AG09309 (cell line): Measurements from ENCODE around the gene ZNF423.

Experiments used
- DNase-seq: peaks from one replicate; pipeline ENCODE4 v3.0.0-alpha.2; 2010; ENCODE audit warnings: low read depth
- H3K4me3 ChIP-seq: 2 replicates; pipeline ENCODE4 v1.5.1; 2011; ENCODE audit warnings: mild to moderate bottlenecking, low read depth, low read length, moderate library complexity; ENCODE audit not compliant: control insufficient read depth
- CTCF ChIP-seq: IDR thresholded peaks from 2 replicates; pipeline ENCODE4 v1.5.1; 2011; ENCODE audit warnings: mild to moderate bottlenecking, low read depth, low read length, inconsistent platforms; ENCODE audit not compliant: insufficient read depth, control insufficient read depth; ENCODE audit errors: missing control alignments

Gene ZNF423

GRCh38 chr16:49657736-49658465 lies 198.0 kb downstream of the ZNF423 start:
- DNase-seq, result no peak
- H3K4me3 ChIP-seq, result no peak overlapping the region
- TF ChIP-seq CTCF, result no peak

GRCh38 chr16:49654425-49654824 lies 201.5 kb downstream of the ZNF423 start:
- no peak for TF ChIP-seq CTCF
- DNase-seq, result no peak
- H3K4me3 ChIP-seq, result no peak overlapping the region

DNA sequence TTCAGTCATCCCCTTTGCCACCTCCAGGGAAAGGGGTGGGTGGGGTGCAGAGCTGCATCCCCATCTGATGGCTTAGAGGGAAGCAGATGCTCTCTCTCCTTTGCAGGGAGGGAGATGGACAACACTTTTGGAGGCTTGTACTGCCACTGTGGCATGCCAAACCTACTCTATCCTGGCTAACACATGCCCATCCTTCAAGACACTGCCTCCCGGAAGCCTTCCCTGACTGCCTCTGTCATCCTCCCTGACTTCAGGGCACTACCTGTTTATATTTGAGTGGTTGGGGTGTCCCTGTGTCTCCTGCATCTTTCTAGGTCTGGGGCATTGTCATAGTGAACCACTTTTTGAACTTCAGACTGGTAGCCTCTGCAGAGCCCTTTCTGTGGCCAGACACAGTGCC lies 202.3 kb downstream of the ZNF423 start:
- no peak for TF ChIP-seq CTCF
- no peak overlapping the region for H3K4me3 ChIP-seq
- no peak for DNase-seq

- no peak for TF ChIP-seq CTCF
- H3K4me3 ChIP-seq, result peak overlapping the region; percentile 12
- DNase-seq, result no peak
Measured at GRCh38 chr16:49653173-49653570, 202.7 kb downstream of the ZNF423 start.

DNA sequence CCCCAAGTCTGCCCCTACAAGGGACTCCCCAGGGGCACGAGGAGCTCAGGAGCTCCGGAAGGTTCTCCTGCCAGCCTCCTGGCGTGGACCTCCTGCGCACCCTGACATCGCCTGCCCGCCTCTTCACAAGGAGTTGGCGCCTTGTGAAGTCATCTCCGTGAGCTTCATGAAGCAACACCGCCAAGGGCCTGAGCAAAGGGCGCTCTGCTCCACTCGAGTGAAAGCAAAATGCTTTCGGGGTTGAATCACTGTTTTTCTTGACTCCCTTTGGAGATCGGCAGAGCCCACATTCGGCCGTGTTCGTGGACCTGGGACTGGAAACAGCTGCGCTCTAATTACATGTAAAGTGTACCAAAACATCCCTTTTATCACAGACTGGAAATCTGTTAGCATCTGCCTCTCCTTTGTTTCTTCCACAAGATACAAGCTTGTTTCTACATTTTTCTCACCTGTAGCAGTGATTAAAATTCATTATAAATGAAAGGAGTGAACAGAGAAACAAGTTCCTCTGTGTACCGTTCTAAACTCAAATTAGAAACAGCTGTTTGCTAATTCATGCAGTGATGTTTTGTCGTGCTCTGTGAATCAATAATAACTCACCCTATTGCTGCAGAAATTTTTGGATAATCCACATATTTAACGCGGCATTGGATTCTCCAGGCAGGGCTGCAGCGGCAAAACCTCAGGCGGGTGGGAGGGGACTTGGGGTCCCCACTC lies 203.3 kb downstream of the ZNF423 start:
- no peak for TF ChIP-seq CTCF
- H3K4me3 ChIP-seq, result peak overlapping the region; percentile 25
- DNase-seq, result peak; percentile 54

DNA sequence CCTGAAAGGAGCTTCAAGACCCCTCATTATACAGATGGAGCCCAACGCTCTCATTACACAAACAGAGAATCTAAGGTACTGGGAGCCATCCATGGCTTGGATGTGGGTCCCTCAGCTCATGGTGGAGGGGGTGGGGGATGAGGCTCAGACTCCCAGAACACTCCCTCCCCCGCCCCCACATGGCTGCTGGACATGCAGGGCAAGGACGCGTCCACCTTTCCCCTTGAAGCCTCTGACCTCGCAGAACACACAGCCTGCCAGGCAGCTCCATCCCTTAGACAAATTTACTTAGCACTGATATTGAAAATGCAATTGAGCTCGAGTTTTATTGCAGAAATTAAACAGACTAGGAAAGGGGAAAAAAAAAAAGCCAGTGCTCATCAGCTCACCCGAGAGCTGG lies 203.9 kb downstream of the ZNF423 start:
- no peak for TF ChIP-seq CTCF
- DNase-seq, result no peak
- peak overlapping the region; percentile 25 for H3K4me3 ChIP-seq
